Peyer's patch (tissue), 4 donors: Measurements from ENCODE around the gene VPS52. TPM values are rescaled to one million over a fixed set of nuclear protein-coding genes. Genes with fewer than 3 reads are reported as not detected.

ENCODE experiments used
- DNase-seq, 3 donors: peaks; one replicate each; pipeline ENCODE4 v3.0.0-alpha.2; 2017 to 2019
- H3K27ac ChIP-seq, 4 donors: fragments of 200-600 bp; sonication (generic); one replicate each; pipeline ENCODE4 v1.5.1; 2016 to 2019
- H3K27me3 ChIP-seq, 2 donors: fragments of 200-600 bp; sonication (generic); one replicate each; pipeline ENCODE4 v1.5.1; 2019
- H3K36me3 ChIP-seq, 3 donors: fragments of 200-600 bp; sonication (generic); one replicate each; pipeline ENCODE4 v1.5.1; 2016 to 2019
- H3K4me1 ChIP-seq, 4 donors: fragments of 200-600 bp; sonication (generic); one replicate each; pipeline ENCODE4 v1.5.1; 2016 to 2019
- H3K4me3 ChIP-seq, 4 donors: fragments of 200-600 bp; sonication (generic); 1 replicate in 3 of 4; 2 replicates in 1 of 4; pipeline ENCODE4 v1.5.1; 2016 to 2019; ENCODE audit warnings: mild to moderate bottlenecking in 1 of 4
- H3K9me3 ChIP-seq, 4 donors: fragments of 200-600 bp; sonication (generic); one replicate each; pipeline ENCODE4 v1.5.1; 2016 to 2019; ENCODE audit warnings: mild to moderate bottlenecking in 1 of 4
- CTCF ChIP-seq, 6 experiments: fragments of 450-650 bp in 4 of 6; fragments of 200-600 bp in 2 of 6; sonication (generic) in 1 of 6; IDR thresholded peaks; one replicate each; pipeline ENCODE4 v1.5.1; 2017 to 2019; ENCODE audit warnings: antibody characterized with exemption in 6 of 6, mild to moderate bottlenecking in 3 of 6, moderate library complexity in 1 of 6
- POLR2A ChIP-seq, 2 donors: fragments of 450-650 bp; IDR thresholded peaks; one replicate each; pipeline ENCODE4 v1.5.1; 2017; ENCODE audit warnings: antibody characterized with exemption in 2 of 2, mild to moderate bottlenecking in 2 of 2, moderate library complexity in 2 of 2
- total RNA-seq, 4 donors: library from RNA; depleted of rRNA; stranded (reverse); fragments of >200 nt; gene quantifications; one replicate each; pipeline ENCODE4 v1.1.0, GENCODE V29; 2016

Gene VPS52
- total RNA-seq, 4 donors from 2014 or later = 56.7 to 132 (median 95.8) TPM

DNA sequence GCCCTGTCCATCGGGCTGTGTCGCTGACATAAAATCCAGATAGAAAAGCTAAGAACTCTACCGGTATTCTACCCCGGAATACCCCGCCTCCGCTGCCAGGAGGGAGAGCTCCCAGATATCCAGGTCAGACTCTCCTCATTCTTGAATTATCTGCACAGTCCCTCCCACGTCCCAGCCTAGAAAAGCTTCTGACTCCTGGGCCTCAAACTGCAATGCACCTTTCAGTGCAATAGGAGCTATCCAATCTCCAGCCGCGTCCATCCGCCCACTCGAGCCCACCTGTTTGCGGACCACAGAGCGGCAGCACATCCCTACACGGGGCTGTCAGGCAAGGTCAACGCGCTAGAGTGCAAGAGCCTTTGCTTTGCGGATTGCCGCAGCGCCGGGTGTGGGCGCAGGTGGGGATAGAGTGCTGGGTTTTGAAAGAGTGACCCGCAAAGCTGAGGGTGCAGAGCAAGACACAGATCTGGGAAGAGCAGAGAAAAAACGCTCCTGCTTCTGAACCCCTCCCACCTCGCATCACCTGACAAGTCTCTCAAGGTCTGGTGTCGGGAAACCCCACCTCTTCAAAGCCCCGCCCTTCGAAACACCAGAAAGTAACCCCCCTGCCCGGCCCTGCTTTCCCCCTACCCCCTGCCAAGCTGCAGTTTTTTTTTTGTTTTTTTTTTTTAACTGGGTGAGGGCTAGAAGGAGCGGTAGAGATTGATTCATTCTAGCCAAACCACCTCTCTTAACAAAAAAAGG lies 40.9 kb upstream of the VPS52 start:
- Histone ChIP-seq H3K27me3 (no peaks in the 10 kb centered on the region), H3K36me3 (peaks cover 0 to 18% (median 0%) of the 10 kb centered on the region in 3 donors), H3K4me1 (peaks cover 4 to 45% (median 25%) of the 10 kb centered on the region in 4 donors), H3K27ac (peak overlapping the region; percentile 92 to 99 (median 96)), H3K4me3 (peak overlapping the region; percentile 67 to 90 (median 80)), H3K9me3 (no peaks in the 10 kb centered on the region)
- DNase-seq = peak; percentile 74 to 94 (median 91)
- TF ChIP-seq POLR2A (IDR thresholded peaks at IDR 0.05) (no peak), CTCF (IDR thresholded peaks at IDR 0.05) (no peak)

GRCh38 chr6:33306356-33306755 lies 34.7 kb upstream of the VPS52 start:
- TF ChIP-seq POLR2A (IDR thresholded peaks at IDR 0.05) (no peak), CTCF (IDR thresholded peaks at IDR 0.05) (no peak)
- Histone ChIP-seq H3K27me3 (no peaks in the 10 kb centered on the region), H3K36me3 (peaks cover 0 to 64% (median 0%) of the 10 kb centered on the region in 3 donors), H3K4me3 (no peak overlapping the region), H3K4me1 (peaks cover 0 to 12% (median 3%) of the 10 kb centered on the region in 4 donors), H3K9me3 (no peaks in the 10 kb centered on the region), H3K27ac (no peak overlapping the region)
- DNase-seq = no peak

DNA sequence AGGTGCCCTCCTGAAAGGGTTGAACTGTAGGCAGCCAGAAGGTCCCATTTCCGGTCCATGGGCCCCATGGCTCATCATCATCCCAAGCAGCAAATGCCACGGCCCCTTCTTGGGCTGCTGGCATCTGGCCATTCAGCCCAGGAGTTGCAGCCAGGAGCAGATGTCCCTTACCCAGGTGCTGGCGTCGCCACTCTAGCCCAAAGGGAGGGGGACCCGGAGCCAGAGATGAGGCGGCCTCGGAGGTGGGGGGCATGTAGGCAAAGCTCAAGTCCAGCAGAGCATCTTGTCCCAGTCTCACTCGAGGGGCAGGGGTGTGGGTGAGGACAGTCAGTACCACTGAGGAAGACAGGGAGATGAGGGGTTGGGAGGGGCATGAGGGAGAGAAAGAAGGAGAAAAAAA lies 33.4 kb upstream of the VPS52 start:
- Histone ChIP-seq H3K4me3 (no peak overlapping the region), H3K36me3 (peaks cover 0 to 56% (median 0%) of the 10 kb centered on the region in 3 donors), H3K4me1 (peaks cover 0 to 8% (median 2%) of the 10 kb centered on the region in 4 donors), H3K9me3 (no peaks in the 10 kb centered on the region), H3K27me3 (no peaks in the 10 kb centered on the region), H3K27ac (no peak overlapping the region)
- DNase-seq = no peak
- TF ChIP-seq POLR2A (IDR thresholded peaks at IDR 0.05) = no peak
- TF ChIP-seq CTCF (IDR thresholded peaks at IDR 0.05) = no peak

DNA sequence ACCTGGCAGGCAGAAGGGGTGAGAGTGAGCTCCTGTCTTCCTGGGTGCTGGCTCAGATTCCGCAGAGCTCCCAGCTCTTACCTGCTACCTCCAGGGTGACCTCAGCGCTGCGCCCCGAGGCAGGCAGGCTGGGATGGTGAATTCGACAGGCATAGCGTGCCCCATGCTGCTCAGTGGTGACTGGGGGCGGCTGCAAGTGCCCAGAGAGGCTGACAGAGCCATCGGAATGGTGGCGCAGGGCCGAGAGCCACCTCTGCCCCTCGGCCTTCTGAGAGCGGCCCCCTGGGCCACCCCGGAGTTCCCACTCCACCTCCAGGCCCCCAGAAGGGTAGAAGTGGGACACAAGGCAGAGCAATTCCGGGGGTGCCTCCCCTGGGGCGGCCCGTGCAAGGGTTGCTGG lies 32.5 kb upstream of the VPS52 start:
- Histone ChIP-seq H3K4me3 (no peak overlapping the region), H3K27me3 (no peaks in the 10 kb centered on the region), H3K27ac (no peak overlapping the region), H3K36me3 (peaks cover 0 to 51% (median 0%) of the 10 kb centered on the region in 3 donors), H3K9me3 (no peaks in the 10 kb centered on the region), H3K4me1 (peaks cover 0 to 11% (median 2%) of the 10 kb centered on the region in 4 donors)
- no peak for DNase-seq
- TF ChIP-seq CTCF (IDR thresholded peaks at IDR 0.05) = no peak
- no peak for TF ChIP-seq POLR2A (IDR thresholded peaks at IDR 0.05)

DNA sequence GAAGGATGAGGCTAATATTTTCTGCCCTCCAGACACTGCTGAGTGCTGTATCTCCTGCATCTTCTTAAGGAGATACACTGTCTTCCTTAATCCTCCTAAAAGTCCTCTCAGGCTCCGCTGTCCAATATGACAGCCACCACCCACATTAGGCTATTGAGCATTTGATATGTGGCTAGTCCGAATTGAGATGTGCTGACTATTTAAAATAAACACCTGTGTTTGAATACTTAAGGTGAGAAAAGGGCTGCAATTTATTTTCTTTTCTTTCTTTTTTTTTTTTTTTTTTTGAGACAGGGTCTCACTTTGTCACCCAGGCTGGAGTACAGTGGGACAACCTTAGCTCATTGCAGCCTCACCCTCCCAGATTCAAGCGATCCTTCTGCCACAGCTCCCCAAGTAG lies 30.2 kb upstream of the VPS52 start:
- Histone ChIP-seq H3K27ac (no peak overlapping the region), H3K9me3 (no peaks in the 10 kb centered on the region), H3K36me3 (peaks cover 0 to 50% (median 0%) of the 10 kb centered on the region in 3 donors), H3K4me1 (peaks cover 0 to 20% (median 5%) of the 10 kb centered on the region in 4 donors), H3K4me3 (no peak overlapping the region), H3K27me3 (no peaks in the 10 kb centered on the region)
- no peak for DNase-seq
- TF ChIP-seq POLR2A (IDR thresholded peaks at IDR 0.05) = no peak
- no peak for TF ChIP-seq CTCF (IDR thresholded peaks at IDR 0.05)
